H1 (cell line): ENCODE data around the gene SCAF11.

Source experiments
- CTCF ChIP-seq, 3 experiments: IDR thresholded peaks; 1 replicate in 2 of 3; 2 replicates in 1 of 3; pipeline versions ENCODE4 v1.5.1 to v1.6.1; 2011; ENCODE audit warnings: low read length in 3 of 3, mild to moderate bottlenecking in 3 of 3, inconsistent platforms in 2 of 3, low read depth in 1 of 3, moderate library complexity in 1 of 3; ENCODE audit not compliant: insufficient read depth in 1 of 3; ENCODE audit errors: control extremely low read depth in 1 of 3
- EGR1 ChIP-seq: IDR thresholded peaks from 2 replicates; pipeline ENCODE4 v1.6.1; 2011; ENCODE audit warnings: low read depth, low read length, borderline replicate concordance
- EP300 ChIP-seq, 2 experiments: IDR thresholded peaks; 1 replicate in 1 of 2; 2 replicates in 1 of 2; pipeline ENCODE4 v1.6.1; 2011 to 2012; ENCODE audit warnings: low read depth in 2 of 2, low read length in 2 of 2, mild to moderate bottlenecking in 2 of 2, borderline replicate concordance in 1 of 2, inconsistent platforms in 1 of 2, moderate library complexity in 1 of 2
- MAX ChIP-seq: IDR thresholded peaks from 2 replicates; pipeline ENCODE4 v1.6.1; 2012; ENCODE audit warnings: inconsistent platforms
- NANOG ChIP-seq: IDR thresholded peaks from 2 replicates; pipeline ENCODE4 v1.6.1; 2011; ENCODE audit warnings: low read length, low read depth, mild to moderate bottlenecking, inconsistent platforms; ENCODE audit not compliant: insufficient read depth, poor library complexity, severe bottlenecking
- POLR2AphosphoS5 ChIP-seq: IDR thresholded peaks from 2 replicates; pipeline ENCODE4 v1.6.1; 2011; ENCODE audit warnings: low read depth, low read length

- TF ChIP-seq MAX = no peak
- no peak for TF ChIP-seq CTCF (IDR thresholded peaks at IDR 0.05; ENCODE audit: control extremely low read depth in 1 of 3, insufficient read depth in 1 of 3, low read depth in 1 of 3, low read length in 3 of 3)
- TF ChIP-seq EGR1 = no peak
- TF ChIP-seq POLR2AphosphoS5 = no peak
- TF ChIP-seq EP300 (IDR thresholded peaks at IDR 0.05; ENCODE audit: borderline replicate concordance in 1 of 2, low read depth in 2 of 2, low read length in 2 of 2) = no peak
- TF ChIP-seq NANOG = no peak
These were observed 23.9 kb downstream of the SCAF11 start for GRCh38 chr12:45966486-45966885.
